Kidney (tissue), 14 donors: Measurements from ENCODE around the gene SFTPB. TPM values are rescaled to one million over a fixed set of nuclear protein-coding genes. Genes with fewer than 3 reads are reported as not detected.

Experiments used
- DNase-seq, 5 donors: peaks; one replicate each; pipeline ENCODE4 v3.0.0-alpha.2; 2013 to 2020
- FAIRE-seq: peaks from 2 replicates; lab custom pipeline; 2012; peaks lifted over from hg19 to GRCh38; lab: Jason Lieb, UNC
- H3K27ac ChIP-seq, 2 donors: one replicate each; pipeline ENCODE4 v1.7.0; 2013; ENCODE audit warnings: low read depth in 2 of 2, low read length in 2 of 2, inconsistent platforms in 1 of 2
- H3K27me3 ChIP-seq: one replicate; pipeline ENCODE4 v1.7.1; 2013; ENCODE audit warnings: low read length, inconsistent platforms; ENCODE audit not compliant: control insufficient read depth, insufficient read depth
- H3K36me3 ChIP-seq, 3 donors: one replicate each; pipeline versions ENCODE4 v1.7.0 to v1.7.1; 2013; ENCODE audit warnings: low read length in 3 of 3, control low read depth in 1 of 3, inconsistent platforms in 1 of 3; ENCODE audit not compliant: insufficient read depth in 3 of 3, control insufficient read depth in 2 of 3
- H3K4me1 ChIP-seq, 3 donors: one replicate each; pipeline versions ENCODE4 v1.7.0 to v1.7.1; 2013; ENCODE audit warnings: low read length in 3 of 3, inconsistent platforms in 1 of 3, low read depth in 1 of 3; ENCODE audit not compliant: control insufficient read depth in 2 of 3, insufficient read depth in 2 of 3
- H3K4me3 ChIP-seq, 3 donors: one replicate each; pipeline versions ENCODE4 v1.7.0 to v1.8.1; 2013; ENCODE audit warnings: low read length in 3 of 3, control low read depth in 1 of 3, inconsistent platforms in 1 of 3
- H3K9ac ChIP-seq, 3 donors: one replicate each; pipeline versions ENCODE4 v1.7.0 to v1.7.1; 2013; ENCODE audit warnings: low read length in 3 of 3, control low read depth in 1 of 3, inconsistent platforms in 1 of 3
- H3K9me3 ChIP-seq, 3 donors: one replicate each; pipeline versions ENCODE4 v1.7.0 to v1.7.1; 2013; ENCODE audit warnings: low read length in 3 of 3, control low read depth in 1 of 3, inconsistent platforms in 1 of 3; ENCODE audit not compliant: control insufficient read depth in 2 of 3, insufficient read depth in 1 of 3
- intact Hi-C: fragments of 100-400 bp; cut with DNase I; formaldehyde crosslinking; loops from one replicate; pipeline ENCODE4 v1.11.1; 2022
- polyA plus RNA-seq: library from polyadenylated mRNA; stranded (reverse); fragments of 350-450 nt; fragmentation: Illumina TruSeq; extraction: RNeasy Lipid Tissue Mini Kit (QIAGEN cat#74804); gene quantifications from one replicate; pipeline ENCODE4 v1.2.3, GENCODE V29; 2014; ENCODE audit warnings: low read depth, low replicate concordance; ENCODE audit not compliant: insufficient read depth
- total RNA-seq: library from RNA; stranded (reverse); fragmentation: NEBNext Ultra II Directional; extraction: Animal tissue kit (Norgen Biotek cat#: 25700); gene quantifications from one replicate; pipeline ENCODE4 v1.2.1, GENCODE V29; 2021
- TF ChIP-seq, protein P1 (sequence below): IDR thresholded peaks from 3 replicates; pipeline ENCODE4 v1.5.1; 2012; ENCODE audit warnings: mild to moderate bottlenecking, moderate library complexity, borderline replicate concordance; ENCODE audit not compliant: insufficient read depth; ENCODE audit errors: extremely low read depth
- donor health status: control.
- donor health status: control.
- donor health status: control.
- donor health status: control.
- donor health status: control.
- donor health status: DM: yes; HTN: yes; CAD: no.
- donor health status: Normal renal cell carcinoma (clear cell type).

The SFTPB gene
- total and polyA plus RNA-seq, 2 donors from 2014 or later, result 0.92 to 1.3 TPM

GRCh38 chr2:85684380-85684779 lies 16.4 kb upstream of the SFTPB start:
- Histone ChIP-seq H3K9me3 (no peaks in the 10 kb centered on the region), H3K4me1 (no peaks in the 10 kb centered on the region), H3K27me3 (no peaks in the 10 kb centered on the region), H3K4me3 (no peak overlapping the region), H3K9ac (no peak overlapping the region), H3K27ac (no peak overlapping the region), H3K36me3 (no peaks in the 10 kb centered on the region)
- DNase-seq, result no peak
- FAIRE-seq, result no peak
- TF ChIP-seq, protein P1, sequence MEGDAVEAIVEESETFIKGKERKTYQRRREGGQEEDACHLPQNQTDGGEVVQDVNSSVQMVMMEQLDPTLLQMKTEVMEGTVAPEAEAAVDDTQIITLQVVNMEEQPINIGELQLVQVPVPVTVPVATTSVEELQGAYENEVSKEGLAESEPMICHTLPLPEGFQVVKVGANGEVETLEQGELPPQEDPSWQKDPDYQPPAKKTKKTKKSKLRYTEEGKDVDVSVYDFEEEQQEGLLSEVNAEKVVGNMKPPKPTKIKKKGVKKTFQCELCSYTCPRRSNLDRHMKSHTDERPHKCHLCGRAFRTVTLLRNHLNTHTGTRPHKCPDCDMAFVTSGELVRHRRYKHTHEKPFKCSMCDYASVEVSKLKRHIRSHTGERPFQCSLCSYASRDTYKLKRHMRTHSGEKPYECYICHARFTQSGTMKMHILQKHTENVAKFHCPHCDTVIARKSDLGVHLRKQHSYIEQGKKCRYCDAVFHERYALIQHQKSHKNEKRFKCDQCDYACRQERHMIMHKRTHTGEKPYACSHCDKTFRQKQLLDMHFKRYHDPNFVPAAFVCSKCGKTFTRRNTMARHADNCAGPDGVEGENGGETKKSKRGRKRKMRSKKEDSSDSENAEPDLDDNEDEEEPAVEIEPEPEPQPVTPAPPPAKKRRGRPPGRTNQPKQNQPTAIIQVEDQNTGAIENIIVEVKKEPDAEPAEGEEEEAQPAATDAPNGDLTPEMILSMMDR, result no peak
- intact Hi-C loops, result no loop called here

DNA sequence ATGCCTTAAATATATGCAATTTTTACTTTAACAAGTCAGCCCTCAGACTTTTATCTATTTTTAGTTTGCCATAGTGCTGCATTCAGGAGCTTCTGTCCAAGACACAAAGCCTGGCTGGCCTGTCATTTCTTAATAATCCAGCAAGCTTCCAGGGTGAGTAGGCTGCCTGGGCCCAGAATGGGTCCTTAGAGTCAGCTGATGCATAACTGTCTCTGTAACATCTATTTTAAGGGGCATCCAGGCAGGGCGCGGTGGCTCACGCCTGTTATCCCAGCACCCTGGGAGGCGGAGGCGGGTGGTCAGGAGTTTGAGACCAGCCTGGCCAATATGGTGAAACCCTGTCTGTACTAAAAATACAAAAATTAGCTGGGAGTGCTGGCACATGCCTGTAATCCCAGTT lies 14.4 kb upstream of the SFTPB start:
- no peaks in the 10 kb centered on the region for H3K27me3 ChIP-seq
- H3K27ac ChIP-seq, result no peak overlapping the region
- H3K9me3 ChIP-seq, result no peaks in the 10 kb centered on the region
- H3K4me1 ChIP-seq, result peaks cover 0 to 6% (median 4%) of the 10 kb centered on the region in 3 donors
- TF ChIP-seq, protein P1, result no peak
- FAIRE-seq, result no peak
- intact Hi-C loops, result no loop called here
- no peak for DNase-seq
- no peaks in the 10 kb centered on the region for H3K36me3 ChIP-seq
- H3K4me3 ChIP-seq, result no peak overlapping the region
- H3K9ac ChIP-seq, result no peak overlapping the region

- H3K27ac ChIP-seq, result no peak overlapping the region
- FAIRE-seq, result no peak
Measured at GRCh38 chr2:85681776-85682175, 13.8 kb upstream of the SFTPB start.

DNA sequence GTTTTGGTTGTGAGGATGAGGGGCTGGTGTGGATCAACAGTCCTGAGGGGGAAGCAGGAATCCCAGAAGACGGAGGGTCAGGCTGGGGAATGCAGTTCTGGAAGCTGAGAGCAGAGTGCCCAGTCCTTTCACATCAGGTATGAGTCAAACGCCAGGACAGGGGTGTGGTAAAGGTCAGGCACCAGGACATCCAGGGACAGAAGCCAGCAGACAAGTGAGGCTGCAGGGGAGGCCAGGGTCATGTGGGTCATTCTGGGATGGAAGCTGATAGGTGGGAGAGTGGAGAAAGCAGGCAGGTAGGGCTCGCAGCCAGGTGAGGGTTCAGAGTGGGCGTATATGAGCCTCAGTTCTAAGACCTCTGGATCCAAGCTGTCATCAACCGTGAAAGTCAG lies 13.4 kb upstream of the SFTPB start:
- TF ChIP-seq, protein P1, result no peak
- peaks cover 0 to 6% (median 4%) of the 10 kb centered on the region in 3 donors for H3K4me1 ChIP-seq
- no peaks in the 10 kb centered on the region for H3K27me3 ChIP-seq
- no peak overlapping the region for H3K9ac ChIP-seq
- intact Hi-C loops, result no loop called here
- DNase-seq (no peak), FAIRE-seq (no peak)
- no peaks in the 10 kb centered on the region for H3K36me3 ChIP-seq
- no peak overlapping the region for H3K27ac ChIP-seq
- no peaks in the 10 kb centered on the region for H3K9me3 ChIP-seq
- no peak overlapping the region for H3K4me3 ChIP-seq

More at GRCh38 chr2:85681776-85682175, 13.8 kb upstream of the SFTPB start:
- no peak for DNase-seq
- Histone ChIP-seq H3K4me3 (no peak overlapping the region), H3K9ac (no peak overlapping the region), H3K9me3 (no peaks in the 10 kb centered on the region), H3K36me3 (no peaks in the 10 kb centered on the region), H3K4me1 (peaks cover 0 to 6% (median 4%) of the 10 kb centered on the region in 3 donors), H3K27me3 (no peaks in the 10 kb centered on the region)
- TF ChIP-seq, protein P1, result no peak
- intact Hi-C loops, result no loop called here
